H54 (cell line): ENCODE data around the gene GRIK1.

Source experiments
- DNase-seq: peaks from one replicate; pipeline ENCODE4 v3.0.0; 2011; ENCODE audit warnings: low spot score, mixed read lengths; ENCODE audit not compliant: insufficient read length
- FAIRE-seq: peaks from 3 replicates; lab custom pipeline; 2011; peaks lifted over from hg19 to GRCh38; lab: Jason Lieb, UNC
- POLR2A ChIP-seq: IDR thresholded peaks from 2 replicates; pipeline ENCODE4 v1.6.1; 2011; ENCODE audit warnings: low read depth, mild to moderate bottlenecking, low read length

The GRIK1 gene

DNA sequence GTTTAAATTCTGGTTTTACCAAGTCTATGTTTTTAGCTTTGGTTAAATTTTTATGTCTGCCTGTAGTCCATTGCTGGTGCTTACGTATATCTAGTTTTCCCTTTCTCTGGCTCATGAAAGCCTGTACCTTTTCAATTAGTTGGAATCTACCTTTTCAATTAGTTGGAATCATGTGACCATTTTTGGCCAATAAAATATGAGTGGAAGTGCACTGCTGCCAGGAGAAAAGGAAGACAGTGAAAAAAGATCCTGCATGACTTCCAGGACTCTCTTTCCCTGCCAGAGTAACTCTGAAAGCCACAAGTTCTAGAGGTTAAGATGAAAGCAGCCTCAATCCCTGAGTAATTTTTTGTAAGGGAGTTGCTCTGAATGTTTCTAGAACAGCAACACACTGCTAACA lies 2.2 kb upstream of the GRIK1 start:
- TF ChIP-seq POLR2A, result no peak
- FAIRE-seq (no peak), DNase-seq (no peak)

DNA sequence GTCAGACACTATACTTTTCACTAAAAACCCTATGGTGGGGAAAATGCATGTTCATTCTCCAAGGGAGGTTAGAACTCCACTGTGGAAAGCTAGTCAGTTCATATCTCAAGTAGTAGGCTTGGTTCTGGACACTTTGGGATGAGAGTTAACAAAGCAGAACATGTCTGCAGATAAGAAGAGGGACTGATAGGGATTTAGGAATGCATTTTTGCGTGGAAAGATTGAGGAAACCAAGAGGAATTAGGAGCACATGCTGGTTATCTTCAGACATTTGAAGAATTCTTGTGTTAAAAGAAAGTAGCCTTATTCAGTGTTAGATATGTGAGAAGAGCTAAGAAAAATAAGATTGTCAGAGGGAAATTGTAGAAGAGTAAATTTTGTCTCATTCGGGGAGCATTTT lies 1.2 kb upstream of the GRIK1 start:
- DNase-seq (no peak), FAIRE-seq (no peak)
- TF ChIP-seq POLR2A, result no peak

DNA sequence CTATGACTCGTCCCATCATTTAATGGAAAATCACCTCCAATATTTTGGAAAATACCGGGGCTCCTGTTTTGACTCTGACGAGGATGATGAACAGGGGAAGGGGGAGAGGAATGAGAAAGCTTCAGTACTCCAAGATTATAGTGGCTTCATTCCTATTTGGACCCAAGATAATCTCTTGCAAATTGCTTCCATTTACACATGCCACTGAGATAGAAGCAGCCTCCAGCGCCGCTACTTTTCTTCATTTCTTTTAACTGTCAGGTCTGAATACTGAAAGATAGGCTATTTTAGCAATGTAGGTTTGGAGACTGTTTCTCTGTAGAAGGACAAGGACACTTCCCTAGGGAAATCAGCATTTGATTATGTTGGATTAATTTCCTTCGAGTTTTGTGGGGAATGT lies 565 bp upstream of the GRIK1 start:
- DNase-seq, result no peak
- no peak for FAIRE-seq
- TF ChIP-seq POLR2A, result no peak

DNA sequence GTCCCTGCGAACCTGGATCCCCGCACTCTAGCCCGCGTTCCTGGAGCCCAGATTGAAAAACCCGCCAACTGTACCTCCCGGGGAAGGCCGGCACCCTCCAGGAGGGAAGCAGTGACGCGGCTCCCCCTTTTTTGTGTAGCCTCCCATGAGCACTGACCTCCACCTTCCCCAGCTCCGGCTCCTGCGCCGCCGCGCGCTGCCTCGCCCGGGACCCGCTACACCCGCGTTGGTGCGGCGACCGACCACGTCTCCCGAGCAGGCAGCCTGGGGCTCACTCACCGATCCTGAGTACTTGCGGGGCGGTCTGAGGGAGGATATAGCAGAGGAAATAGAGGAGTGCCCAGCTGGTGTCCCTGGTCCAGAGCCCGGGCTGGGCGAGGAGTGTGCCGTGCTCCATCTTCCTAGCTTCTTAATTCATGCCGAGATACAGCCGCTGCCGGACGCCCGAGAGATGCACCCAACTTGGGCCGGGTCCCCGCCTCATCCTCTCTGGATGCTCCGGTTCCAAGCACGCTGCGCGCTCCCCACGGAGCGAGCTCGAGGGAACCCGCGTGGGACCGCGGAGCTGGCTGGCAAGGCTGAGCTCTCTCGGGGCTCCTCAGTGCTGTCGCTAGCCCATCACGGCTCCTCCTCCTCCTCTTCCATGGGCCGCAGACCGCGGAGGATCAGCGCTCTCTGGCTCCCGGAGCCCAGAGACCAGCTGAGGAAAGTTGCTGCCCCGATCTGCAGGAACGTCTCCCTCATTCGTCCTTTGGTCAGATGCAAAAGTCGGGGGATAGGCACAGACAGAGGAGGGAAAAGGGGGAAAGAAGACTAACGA lies 482 bp downstream of the GRIK1 start:
- DNase-seq, result no peak
- no peak for FAIRE-seq
- no peak for TF ChIP-seq POLR2A

DNA sequence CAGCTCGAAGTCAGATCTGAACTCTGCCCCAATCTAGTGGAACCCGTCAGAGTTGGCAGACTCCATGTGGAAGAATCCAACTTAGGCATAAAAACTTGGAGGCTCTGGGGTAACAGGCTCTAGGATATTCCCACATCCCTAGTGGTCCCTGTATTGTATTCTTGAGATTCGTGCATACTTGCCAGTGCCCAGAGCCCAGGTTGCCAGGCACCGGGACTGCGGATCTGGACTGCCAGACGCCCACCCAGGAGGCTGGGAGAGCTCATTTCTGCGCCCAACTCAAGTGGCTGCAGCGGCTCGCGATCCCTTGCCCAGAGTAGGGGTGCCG lies 1.1 kb downstream of the GRIK1 start:
- no peak for TF ChIP-seq POLR2A
- no peak for FAIRE-seq
- no peak for DNase-seq

DNA sequence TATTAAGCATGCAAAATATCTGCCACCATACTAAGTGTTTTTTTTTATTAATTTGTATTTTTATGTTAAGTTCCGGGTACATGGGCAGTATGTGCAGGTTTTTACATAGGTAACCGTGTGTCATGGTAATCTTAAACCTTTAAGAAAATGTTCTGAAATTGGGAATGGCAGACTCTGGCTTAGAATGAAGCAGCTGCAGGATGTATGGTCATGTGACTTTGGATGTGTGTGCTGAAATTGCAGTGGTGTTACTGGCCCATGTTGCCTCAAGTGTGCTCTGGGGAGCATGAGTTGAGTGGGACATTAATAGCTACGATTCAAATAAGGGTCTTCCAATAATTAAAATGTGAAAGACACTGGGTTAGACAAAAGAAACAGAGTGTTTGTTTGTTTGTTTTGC lies 6.7 kb downstream of the GRIK1 start:
- FAIRE-seq, result no peak
- DNase-seq, result no peak
- no peak for TF ChIP-seq POLR2A

DNA sequence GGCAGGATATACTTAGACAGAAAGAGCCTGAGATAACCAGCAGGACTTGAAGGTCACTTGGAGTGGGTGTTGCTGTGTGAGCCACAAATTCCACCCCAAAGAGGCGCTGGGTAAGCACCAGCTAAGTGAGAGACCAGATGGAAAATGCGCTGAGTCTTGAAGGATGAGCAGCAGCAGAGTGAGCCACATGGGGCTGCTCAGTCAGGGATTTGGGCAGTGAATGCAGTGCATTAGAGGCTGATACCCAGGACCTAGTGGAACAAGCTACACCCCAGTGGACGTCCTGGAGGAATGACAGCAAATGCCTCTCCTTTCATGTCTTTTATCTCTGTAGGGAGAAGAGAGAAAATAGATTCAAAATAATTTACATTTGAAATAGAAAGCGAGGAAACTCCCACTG lies 11.3 kb downstream of the GRIK1 start:
- DNase-seq (no peak), FAIRE-seq (no peak)
- TF ChIP-seq POLR2A, result no peak

DNA sequence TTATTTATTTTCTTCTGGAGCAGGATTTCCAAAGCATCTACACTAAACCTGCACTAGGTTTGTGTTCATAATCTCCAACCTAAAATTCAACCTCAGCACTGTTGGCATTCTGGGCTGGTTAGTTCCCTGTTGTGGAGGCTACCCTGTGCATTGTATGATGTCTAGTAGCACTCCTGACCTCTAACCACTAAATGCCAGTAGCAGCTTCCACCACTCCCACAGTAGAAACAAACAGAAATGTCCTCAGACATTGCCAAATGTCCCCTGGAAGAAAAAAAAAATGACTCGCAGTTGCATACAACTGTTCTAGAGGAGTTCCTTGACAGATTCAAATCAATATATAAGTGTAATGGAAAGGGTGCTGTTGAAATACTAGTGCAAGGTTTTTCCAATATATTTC lies 18.9 kb downstream of the GRIK1 start:
- DNase-seq (no peak), FAIRE-seq (no peak)
- no peak for TF ChIP-seq POLR2A

DNA sequence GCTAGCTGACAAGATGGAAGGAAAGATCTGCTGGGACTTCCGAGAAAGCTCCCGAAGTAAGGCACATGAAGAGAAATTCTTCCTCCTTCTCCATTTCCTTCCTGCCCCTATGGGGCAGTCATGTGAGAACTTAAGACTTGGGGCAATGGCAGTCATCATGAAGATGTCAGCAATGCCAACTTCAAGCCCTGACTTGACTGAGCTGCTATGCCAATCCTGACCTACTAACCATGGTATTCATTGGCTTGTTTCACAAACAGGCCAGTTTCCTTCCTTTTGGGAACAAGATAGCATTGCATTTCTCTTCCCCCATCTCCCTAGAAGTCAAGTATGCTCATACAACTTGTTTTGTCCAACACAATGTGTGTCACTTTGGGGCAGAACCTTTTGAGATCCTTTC lies 25.5 kb downstream of the GRIK1 start:
- TF ChIP-seq POLR2A, result no peak
- no peak for DNase-seq
- no peak for FAIRE-seq

DNA sequence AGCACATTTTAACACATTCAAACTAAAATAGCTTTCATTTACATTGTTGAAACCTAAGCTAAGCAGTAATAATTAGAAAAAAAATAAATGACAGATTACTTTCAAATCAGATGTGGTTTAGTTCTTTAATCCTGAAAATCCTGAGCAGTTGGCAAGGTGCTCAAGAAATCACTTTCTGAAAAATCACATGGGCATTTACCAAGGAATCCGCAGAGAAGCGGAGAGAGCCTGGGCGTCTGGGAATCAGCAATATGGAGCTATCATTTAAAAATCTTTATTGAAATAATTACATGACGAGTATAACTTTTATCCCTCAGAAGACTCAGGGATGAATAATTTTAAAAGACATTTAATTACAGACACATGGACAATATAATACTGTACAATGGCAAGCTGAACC lies 30.2 kb downstream of the GRIK1 start:
- TF ChIP-seq POLR2A, result no peak
- no peak for DNase-seq
- FAIRE-seq, result no peak

DNA sequence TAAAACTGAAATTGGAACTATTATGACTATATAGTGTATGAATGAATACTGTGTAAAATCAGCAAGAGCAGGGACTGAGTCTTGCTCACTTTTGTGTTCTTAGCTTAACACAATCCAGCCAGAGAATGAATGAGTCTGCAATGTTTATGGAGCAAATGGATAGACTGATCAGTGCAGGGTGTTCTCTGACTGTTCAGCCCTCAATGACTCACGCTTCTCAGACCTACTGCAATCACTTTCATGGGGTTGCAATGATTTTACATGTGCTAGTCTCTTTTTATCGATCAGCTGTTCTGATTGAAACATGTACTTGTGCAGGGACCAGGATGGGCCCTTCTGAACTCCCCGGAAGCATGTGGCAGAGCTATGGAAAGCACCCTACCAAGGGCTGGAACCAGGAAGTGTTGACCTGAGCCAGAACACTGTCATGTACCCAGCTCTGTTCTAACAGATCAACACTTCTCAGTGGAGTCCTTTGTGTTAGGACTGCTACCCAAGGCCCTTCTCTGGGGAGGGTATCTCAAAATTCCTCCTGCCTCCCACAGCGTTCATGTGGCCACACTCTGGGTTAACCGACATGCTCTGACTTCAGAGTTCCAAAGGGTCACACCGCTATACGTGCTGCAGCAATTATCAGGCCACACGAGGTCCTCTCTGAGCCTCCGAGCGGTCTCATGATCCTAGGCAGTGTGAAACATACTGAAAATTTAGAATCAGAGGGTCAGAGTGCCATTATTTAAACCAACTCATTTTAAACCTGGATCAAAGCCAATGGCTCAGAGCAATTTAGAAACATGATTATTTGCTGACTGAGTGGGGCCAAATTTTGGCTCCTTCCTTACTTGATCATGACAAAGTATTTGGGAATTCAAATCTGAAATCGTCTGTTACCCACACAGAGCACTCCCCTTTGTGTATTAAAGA lies 35.2 kb downstream of the GRIK1 start:
- DNase-seq (no peak), FAIRE-seq (no peak)
- no peak for TF ChIP-seq POLR2A

DNA sequence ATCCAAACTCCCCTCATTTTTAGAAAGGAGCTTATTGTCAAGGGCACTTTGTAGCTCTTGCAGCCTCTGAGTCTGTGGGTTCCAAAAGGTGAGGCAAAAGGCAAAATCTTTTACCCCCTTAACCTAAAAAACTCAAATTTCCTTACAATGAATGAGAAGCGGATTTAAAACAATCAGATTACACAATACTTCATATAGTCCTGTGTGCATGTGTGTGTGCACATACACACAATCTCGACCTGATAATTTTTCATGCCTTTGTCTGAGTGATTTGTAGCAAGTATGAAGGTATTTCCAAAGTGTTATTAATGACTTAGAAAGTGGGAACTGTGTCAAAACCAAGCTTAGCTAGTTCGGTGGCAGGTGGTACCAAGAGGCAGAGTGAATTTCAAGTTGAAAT lies 42.9 kb downstream of the GRIK1 start:
- DNase-seq, result no peak
- no peak for TF ChIP-seq POLR2A
- FAIRE-seq, result no peak

DNA sequence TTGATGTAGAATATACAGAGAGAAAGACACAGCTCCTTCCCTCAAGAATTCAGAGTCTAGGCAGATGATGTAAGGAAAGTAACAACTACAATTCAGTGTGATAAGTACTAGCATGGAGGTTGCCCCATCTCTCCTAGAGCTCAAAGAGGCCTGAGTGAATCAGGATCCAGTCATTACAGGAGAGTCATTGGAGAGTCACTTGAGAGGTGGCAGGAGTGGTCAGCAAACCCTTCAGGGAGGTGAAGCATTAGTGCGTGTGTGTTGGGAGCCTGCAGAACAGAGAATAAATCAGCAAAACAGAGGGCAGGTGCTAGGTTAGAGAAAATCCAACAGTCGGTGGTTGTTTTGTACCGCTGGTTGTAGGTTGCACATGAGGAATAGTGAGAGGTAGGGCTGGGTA lies 46.1 kb downstream of the GRIK1 start:
- DNase-seq (no peak), FAIRE-seq (no peak)
- TF ChIP-seq POLR2A, result no peak

DNA sequence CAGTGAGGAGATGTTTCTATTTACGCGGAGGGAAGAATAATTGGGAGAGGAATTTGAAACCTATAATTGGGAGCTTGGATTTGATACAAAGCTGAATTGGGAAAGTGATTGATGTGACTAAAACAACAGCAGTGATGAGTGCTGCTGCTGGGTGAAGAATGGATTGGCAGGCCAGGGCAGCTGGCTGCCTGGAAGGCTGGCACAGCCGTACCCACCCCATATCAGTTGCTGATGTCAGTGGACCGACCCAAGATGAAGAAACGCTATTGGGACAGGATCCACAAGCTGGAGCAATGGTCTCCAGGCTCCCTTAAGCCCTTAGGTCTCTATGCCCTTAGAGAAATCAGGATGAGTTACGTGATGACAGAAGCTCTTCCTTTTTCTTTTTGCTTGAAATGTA lies 47.4 kb downstream of the GRIK1 start:
- TF ChIP-seq POLR2A, result no peak
- DNase-seq (no peak), FAIRE-seq (no peak)

DNA sequence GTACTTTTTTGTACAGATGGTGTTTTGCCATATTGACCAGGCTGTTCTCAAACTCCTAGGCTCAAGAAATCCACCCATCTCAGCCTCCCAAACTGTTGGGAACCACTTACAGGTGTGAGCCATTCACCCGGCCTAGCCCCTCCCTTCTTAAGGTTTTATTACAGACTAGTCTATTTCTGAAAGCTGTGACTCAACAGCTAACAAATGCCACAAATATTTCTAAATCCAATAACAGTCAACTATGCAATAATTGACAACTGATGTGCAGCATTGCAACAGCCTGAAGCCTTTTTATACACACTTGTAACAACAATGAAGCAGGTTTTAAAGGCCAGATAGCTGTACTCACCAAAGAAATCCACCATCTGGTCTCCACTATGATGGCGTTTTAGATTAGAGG lies 51.4 kb downstream of the GRIK1 start:
- TF ChIP-seq POLR2A, result no peak

More for the DNA sequence above, 51.4 kb downstream of the GRIK1 start:
- FAIRE-seq (no peak), DNase-seq (no peak)
